SK-N-SH treated with all-trans-retinoic acid at 6 μM for 48 hours (cell line): ENCODE measurements around the gene LINGO1.

Experiments used
- ATAC-seq: fragments of 200-7000 bp; cut with Tn5 transposase; 3 replicates; pipeline ENCODE4 v1.9.1; 2020; ENCODE audit warnings: mild to moderate bottlenecking, moderate library complexity
- ARNTL ChIP-seq: fragments of 450-650 bp; formaldehyde crosslinking; IDR thresholded peaks from 2 replicates; pipeline ENCODE4 v1.5.0; 2020; ENCODE audit warnings: low read depth, mild to moderate bottlenecking, moderate library complexity, borderline replicate concordance
- BACH2 ChIP-seq: fragments of 250-450 bp; sonication (Bioruptor Pico); IDR thresholded peaks from 2 replicates; pipeline ENCODE4 v1.9.0; 2021; ENCODE audit warnings: mild to moderate bottlenecking, borderline replicate concordance
- CSDC2 ChIP-seq: fragments of 250-450 bp; sonication (Bioruptor Pico); IDR thresholded peaks from 2 replicates; pipeline ENCODE4 v1.5.0; 2020; ENCODE audit warnings: mild to moderate bottlenecking, moderate library complexity
- ESRRG ChIP-seq: fragments of 250-450 bp; sonication (Bioruptor Pico); IDR thresholded peaks from 2 replicates; pipeline ENCODE4 v1.6.1; 2021; ENCODE audit warnings: mild to moderate bottlenecking
- GLIS3 ChIP-seq: fragments of 250-450 bp; sonication (Bioruptor Pico); IDR thresholded peaks from 2 replicates; pipeline ENCODE4 v1.5.0; 2020; ENCODE audit warnings: mild to moderate bottlenecking, moderate library complexity
- ISL1 ChIP-seq: fragments of 250-450 bp; sonication (Bioruptor Pico); IDR thresholded peaks from 2 replicates; pipeline ENCODE4 v2.1.2; 2022; ENCODE audit warnings: mild to moderate bottlenecking, moderate library complexity
- OSR1 ChIP-seq: fragments of 250-450 bp; sonication (Bioruptor Pico); IDR thresholded peaks from 2 replicates; pipeline ENCODE4 v1.8.0; 2022; ENCODE audit warnings: moderate library complexity, mild to moderate bottlenecking, inconsistent platforms
- PPARA ChIP-seq: fragments of 250-450 bp; sonication (Bioruptor Pico); IDR thresholded peaks from 2 replicates; pipeline ENCODE4 v1.5.0; 2020; ENCODE audit warnings: mild to moderate bottlenecking, borderline replicate concordance
- RARB ChIP-seq: fragments of 250-450 bp; sonication (Bioruptor Pico); IDR thresholded peaks from 2 replicates; pipeline ENCODE4 v1.8.0; 2021; ENCODE audit warnings: mild to moderate bottlenecking, moderate library complexity
- SNAI2 ChIP-seq: fragments of 250-450 bp; sonication (Bioruptor Pico); IDR thresholded peaks from 2 replicates; pipeline ENCODE4 v1.5.0; 2020; ENCODE audit warnings: mild to moderate bottlenecking, moderate library complexity
- TCF4 ChIP-seq: fragments of 250-450 bp; sonication (Bioruptor Pico); IDR thresholded peaks from 2 replicates; pipeline ENCODE4 v1.8.0; 2021; ENCODE audit warnings: mild to moderate bottlenecking, moderate library complexity, borderline replicate concordance
- ZC3H10 ChIP-seq: fragments of 250-450 bp; sonication (Bioruptor Pico); IDR thresholded peaks from 2 replicates; pipeline ENCODE4 v1.5.1; 2021; ENCODE audit warnings: mild to moderate bottlenecking, moderate library complexity
- ZFP3 ChIP-seq: fragments of 250-450 bp; sonication (Bioruptor Pico); IDR thresholded peaks from 2 replicates; pipeline ENCODE4 v1.5.0; 2020; ENCODE audit warnings: mild to moderate bottlenecking, moderate library complexity
- ZFP30 ChIP-seq: fragments of 450-650 bp; formaldehyde crosslinking; IDR thresholded peaks from 2 replicates; pipeline ENCODE4 v1.5.0; 2022; ENCODE audit warnings: mild to moderate bottlenecking, moderate library complexity
- ZNF565 ChIP-seq: fragments of 450-650 bp; formaldehyde crosslinking; conservative IDR thresholded peaks from 2 replicates; pipeline ENCODE4 v1.5.0; 2020; ENCODE audit warnings: low read depth, mild to moderate bottlenecking, moderate library complexity
- ZNF70 ChIP-seq: fragments of 450-650 bp; formaldehyde crosslinking; IDR thresholded peaks from 2 replicates; pipeline ENCODE4 v1.5.0; 2020; ENCODE audit warnings: mild to moderate bottlenecking, moderate library complexity
- ZNF8 ChIP-seq: fragments of 450-650 bp; formaldehyde crosslinking; IDR thresholded peaks from 2 replicates; pipeline ENCODE4 v1.5.0; 2020; ENCODE audit warnings: mild to moderate bottlenecking, moderate library complexity
- TF ChIP-seq, protein P1 (sequence below): fragments of 250-450 bp; sonication (Bioruptor Pico); IDR thresholded peaks from 2 replicates; pipeline ENCODE4 v1.5.1; 2021; ENCODE audit warnings: mild to moderate bottlenecking, moderate library complexity
- TF ChIP-seq, protein P2 (sequence below): fragments of 250-450 bp; sonication (Bioruptor Pico); IDR thresholded peaks from 2 replicates; pipeline ENCODE4 v1.5.0; 2020; ENCODE audit warnings: mild to moderate bottlenecking, moderate library complexity
- TF ChIP-seq, protein P3 (sequence below): fragments of 250-450 bp; sonication (Bioruptor Pico); IDR thresholded peaks from 2 replicates; pipeline ENCODE4 v1.8.0; 2021; ENCODE audit warnings: low read depth, mild to moderate bottlenecking, moderate library complexity, borderline replicate concordance
- TF ChIP-seq, protein P4 (sequence below): fragments of 250-450 bp; sonication (Bioruptor Pico); IDR thresholded peaks from 2 replicates; pipeline ENCODE4 v1.8.0; 2020; ENCODE audit warnings: mild to moderate bottlenecking, moderate library complexity, borderline replicate concordance

LINGO1 gene

DNA sequence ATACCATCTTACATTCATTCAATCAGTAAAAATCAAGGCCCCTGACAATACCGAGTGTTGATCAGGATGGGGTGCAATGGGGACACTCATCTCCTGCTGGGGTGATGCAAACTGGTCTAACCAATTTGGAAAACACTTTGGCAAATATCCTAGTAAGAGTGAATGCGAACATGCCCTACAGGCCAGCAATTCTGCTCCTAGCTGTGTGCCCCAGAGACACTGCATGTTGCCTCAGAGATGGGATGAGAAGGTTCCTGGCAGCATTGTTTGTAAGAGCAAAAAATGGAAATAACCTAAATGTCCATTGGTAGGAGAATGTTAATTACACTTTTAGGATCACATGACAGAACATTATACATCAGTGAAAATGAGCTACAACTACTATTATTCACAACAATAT, 4.7 kb downstream of the LINGO1 start:
- no peak for ATAC-seq
- TF ChIP-seq CSDC2 (CRISPR knock-in tag): no peak
- no peak for TF ChIP-seq BACH2
- no peak for TF ChIP-seq ZNF70 (CRISPR knock-in tag)
- no peak for TF ChIP-seq SNAI2 (CRISPR knock-in tag)
- no peak for TF ChIP-seq ARNTL
- no peak for TF ChIP-seq ZFP3 (CRISPR knock-in tag)
- TF ChIP-seq, protein P1, sequence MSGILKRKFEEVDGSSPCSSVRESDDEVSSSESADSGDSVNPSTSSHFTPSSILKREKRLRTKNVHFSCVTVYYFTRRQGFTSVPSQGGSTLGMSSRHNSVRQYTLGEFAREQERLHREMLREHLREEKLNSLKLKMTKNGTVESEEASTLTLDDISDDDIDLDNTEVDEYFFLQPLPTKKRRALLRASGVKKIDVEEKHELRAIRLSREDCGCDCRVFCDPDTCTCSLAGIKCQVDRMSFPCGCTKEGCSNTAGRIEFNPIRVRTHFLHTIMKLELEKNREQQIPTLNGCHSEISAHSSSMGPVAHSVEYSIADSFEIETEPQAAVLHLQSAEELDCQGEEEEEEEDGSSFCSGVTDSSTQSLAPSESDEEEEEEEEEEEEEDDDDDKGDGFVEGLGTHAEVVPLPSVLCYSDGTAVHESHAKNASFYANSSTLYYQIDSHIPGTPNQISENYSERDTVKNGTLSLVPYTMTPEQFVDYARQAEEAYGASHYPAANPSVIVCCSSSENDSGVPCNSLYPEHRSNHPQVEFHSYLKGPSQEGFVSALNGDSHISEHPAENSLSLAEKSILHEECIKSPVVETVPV (CRISPR knock-in tag): no peak
- TF ChIP-seq TCF4 (CRISPR knock-in tag): no peak

DNA sequence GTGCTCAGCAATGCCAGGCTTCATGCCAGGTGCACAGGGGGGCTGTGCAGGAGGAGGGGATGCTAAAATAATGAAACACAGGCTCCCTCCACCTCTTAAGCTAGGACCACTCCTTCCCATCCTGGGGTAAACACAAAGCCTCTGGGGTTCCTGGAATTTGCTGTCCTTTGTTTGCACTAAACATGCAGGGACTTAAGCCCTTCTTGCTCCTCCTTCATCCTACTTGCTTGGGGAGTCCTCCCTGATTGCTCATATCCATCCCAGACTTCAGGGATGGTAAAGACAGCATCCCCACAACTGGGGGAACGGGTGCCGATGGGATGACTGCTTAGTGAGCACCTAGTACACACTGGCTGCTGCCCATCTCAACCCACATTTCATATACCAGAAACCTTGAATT, 5.1 kb downstream of the LINGO1 start:
- ATAC-seq: no peak
- no peak for TF ChIP-seq OSR1 (CRISPR knock-in tag)
- TF ChIP-seq ZNF70 (CRISPR knock-in tag): no peak
- TF ChIP-seq RARB (CRISPR knock-in tag): no peak
- TF ChIP-seq SNAI2 (CRISPR knock-in tag): no peak
- TF ChIP-seq ARNTL: no peak

DNA sequence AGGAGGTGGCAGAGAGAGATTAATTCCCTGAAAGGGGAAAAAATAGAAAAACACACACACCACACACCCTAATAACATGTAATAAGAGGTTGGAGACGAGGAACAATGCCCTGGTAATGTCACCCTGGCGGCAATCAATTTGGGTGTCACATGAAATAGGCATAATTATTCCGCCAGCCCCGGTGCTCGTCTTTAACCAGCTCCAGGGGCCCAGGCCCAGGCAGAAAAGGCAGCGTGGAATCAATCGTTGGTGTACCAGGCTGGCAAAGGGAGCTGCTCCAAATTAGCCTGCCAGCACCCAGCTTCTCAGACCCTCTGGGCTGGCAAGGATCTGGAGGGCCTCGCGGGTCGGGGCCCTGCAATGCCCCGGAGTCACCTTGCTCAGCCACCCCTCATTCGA, 5.6 kb downstream of the LINGO1 start:
- no peak for ATAC-seq
- no peak for TF ChIP-seq BACH2
- no peak for TF ChIP-seq ARNTL
- no peak for TF ChIP-seq ISL1 (CRISPR knock-in tag)
- no peak for TF ChIP-seq ZNF565 (CRISPR knock-in tag)
- TF ChIP-seq PPARA (CRISPR knock-in tag): no peak
- TF ChIP-seq ZNF8 (CRISPR knock-in tag): no peak
- no peak for TF ChIP-seq ZC3H10 (CRISPR knock-in tag)
- no peak for TF ChIP-seq ZFP3 (CRISPR knock-in tag)
- TF ChIP-seq, protein P2, sequence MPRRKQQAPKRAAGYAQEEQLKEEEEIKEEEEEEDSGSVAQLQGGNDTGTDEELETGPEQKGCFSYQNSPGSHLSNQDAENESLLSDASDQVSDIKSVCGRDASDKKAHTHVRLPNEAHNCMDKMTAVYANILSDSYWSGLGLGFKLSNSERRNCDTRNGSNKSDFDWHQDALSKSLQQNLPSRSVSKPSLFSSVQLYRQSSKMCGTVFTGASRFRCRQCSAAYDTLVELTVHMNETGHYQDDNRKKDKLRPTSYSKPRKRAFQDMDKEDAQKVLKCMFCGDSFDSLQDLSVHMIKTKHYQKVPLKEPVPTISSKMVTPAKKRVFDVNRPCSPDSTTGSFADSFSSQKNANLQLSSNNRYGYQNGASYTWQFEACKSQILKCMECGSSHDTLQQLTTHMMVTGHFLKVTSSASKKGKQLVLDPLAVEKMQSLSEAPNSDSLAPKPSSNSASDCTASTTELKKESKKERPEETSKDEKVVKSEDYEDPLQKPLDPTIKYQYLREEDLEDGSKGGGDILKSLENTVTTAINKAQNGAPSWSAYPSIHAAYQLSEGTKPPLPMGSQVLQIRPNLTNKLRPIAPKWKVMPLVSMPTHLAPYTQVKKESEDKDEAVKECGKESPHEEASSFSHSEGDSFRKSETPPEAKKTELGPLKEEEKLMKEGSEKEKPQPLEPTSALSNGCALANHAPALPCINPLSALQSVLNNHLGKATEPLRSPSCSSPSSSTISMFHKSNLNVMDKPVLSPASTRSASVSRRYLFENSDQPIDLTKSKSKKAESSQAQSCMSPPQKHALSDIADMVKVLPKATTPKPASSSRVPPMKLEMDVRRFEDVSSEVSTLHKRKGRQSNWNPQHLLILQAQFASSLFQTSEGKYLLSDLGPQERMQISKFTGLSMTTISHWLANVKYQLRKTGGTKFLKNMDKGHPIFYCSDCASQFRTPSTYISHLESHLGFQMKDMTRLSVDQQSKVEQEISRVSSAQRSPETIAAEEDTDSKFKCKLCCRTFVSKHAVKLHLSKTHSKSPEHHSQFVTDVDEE: no peak
- TF ChIP-seq RARB (CRISPR knock-in tag): no peak
- TF ChIP-seq, protein P3, sequence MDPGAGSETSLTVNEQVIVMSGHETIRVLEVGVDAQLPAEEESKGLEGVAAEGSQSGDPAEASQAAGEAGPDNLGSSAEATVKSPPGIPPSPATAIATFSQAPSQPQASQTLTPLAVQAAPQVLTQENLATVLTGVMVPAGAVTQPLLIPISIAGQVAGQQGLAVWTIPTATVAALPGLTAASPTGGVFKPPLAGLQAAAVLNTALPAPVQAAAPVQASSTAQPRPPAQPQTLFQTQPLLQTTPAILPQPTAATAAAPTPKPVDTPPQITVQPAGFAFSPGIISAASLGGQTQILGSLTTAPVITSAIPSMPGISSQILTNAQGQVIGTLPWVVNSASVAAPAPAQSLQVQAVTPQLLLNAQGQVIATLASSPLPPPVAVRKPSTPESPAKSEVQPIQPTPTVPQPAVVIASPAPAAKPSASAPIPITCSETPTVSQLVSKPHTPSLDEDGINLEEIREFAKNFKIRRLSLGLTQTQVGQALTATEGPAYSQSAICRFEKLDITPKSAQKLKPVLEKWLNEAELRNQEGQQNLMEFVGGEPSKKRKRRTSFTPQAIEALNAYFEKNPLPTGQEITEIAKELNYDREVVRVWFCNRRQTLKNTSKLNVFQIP (CRISPR knock-in tag): no peak
- TF ChIP-seq ZFP30 (CRISPR knock-in tag): no peak
- TF ChIP-seq, protein P1 (CRISPR knock-in tag): no peak
- TF ChIP-seq OSR1 (CRISPR knock-in tag): no peak
- TF ChIP-seq TCF4 (CRISPR knock-in tag): no peak
- no peak for TF ChIP-seq CSDC2 (CRISPR knock-in tag)
- TF ChIP-seq, protein P4, sequence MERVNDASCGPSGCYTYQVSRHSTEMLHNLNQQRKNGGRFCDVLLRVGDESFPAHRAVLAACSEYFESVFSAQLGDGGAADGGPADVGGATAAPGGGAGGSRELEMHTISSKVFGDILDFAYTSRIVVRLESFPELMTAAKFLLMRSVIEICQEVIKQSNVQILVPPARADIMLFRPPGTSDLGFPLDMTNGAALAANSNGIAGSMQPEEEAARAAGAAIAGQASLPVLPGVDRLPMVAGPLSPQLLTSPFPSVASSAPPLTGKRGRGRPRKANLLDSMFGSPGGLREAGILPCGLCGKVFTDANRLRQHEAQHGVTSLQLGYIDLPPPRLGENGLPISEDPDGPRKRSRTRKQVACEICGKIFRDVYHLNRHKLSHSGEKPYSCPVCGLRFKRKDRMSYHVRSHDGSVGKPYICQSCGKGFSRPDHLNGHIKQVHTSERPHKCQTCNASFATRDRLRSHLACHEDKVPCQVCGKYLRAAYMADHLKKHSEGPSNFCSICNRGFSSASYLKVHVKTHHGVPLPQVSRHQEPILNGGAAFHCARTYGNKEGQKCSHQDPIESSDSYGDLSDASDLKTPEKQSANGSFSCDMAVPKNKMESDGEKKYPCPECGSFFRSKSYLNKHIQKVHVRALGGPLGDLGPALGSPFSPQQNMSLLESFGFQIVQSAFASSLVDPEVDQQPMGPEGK (CRISPR knock-in tag): no peak

DNA sequence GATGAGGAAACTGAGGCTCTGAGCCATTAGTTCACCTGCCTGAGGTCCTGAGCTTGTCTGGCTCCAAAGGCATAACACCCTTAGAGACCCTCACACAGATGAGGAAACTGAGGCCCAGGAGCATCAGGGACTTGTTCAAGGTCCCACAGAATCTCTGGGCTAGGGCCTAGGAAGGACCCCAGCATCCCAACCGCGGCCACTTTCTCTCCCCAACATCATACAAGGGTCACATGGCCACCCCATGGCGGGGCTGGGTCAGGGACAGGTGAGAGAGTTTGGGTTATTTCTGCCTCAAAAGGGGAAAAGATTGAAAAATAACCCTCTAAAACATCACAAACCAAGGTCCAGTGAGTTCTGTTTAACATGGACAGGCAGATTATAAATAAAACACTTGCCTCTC, 6.7 kb downstream of the LINGO1 start:
- no peak for ATAC-seq
- no peak for TF ChIP-seq ESRRG
- TF ChIP-seq BACH2: no peak
- no peak for TF ChIP-seq ZFP3 (CRISPR knock-in tag)
- TF ChIP-seq ARNTL: no peak
- TF ChIP-seq, protein P4 (CRISPR knock-in tag): no peak
- no peak for TF ChIP-seq SNAI2 (CRISPR knock-in tag)
- no peak for TF ChIP-seq ISL1 (CRISPR knock-in tag)
- TF ChIP-seq ZNF70 (CRISPR knock-in tag): no peak
- no peak for TF ChIP-seq ZFP30 (CRISPR knock-in tag)
- TF ChIP-seq ZNF8 (CRISPR knock-in tag): no peak
- no peak for TF ChIP-seq GLIS3 (CRISPR knock-in tag)
- TF ChIP-seq, protein P2: no peak
- TF ChIP-seq OSR1 (CRISPR knock-in tag): no peak
